ENCODE measurements around the gene MYRFL.

DNA sequence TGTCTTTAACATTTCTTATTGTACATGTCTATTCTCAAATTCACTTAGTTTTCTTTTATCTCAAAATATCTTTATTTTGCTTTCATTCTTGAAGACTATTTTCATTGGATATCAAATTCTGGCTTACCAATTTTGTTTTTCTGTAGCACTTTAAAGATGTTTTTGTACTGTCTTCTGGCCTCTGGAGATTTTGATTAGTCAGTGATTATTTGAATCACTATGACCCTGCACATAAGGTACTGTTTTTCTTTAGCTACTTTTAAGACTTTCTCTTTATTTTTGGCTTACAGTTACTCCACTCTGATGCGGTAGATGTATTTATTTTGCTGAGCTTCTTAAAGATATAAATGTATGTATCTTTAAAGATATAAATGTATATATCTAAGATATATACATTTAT lies 49.6 kb downstream of the MYRFL start:
- no peak for TF ChIP-seq CTCF (conservative IDR thresholded peaks at IDR 0.05 in 1 of 2, IDR thresholded peaks at IDR 0.05 in 1 of 2; ENCODE audit: extremely low read depth in 1 of 2, insufficient read depth in 1 of 2, low read depth in 1 of 2, low read length in 2 of 2)
- no peak for TF ChIP-seq EZH2 (IDR thresholded peaks at IDR 0.05; ENCODE audit: borderline replicate concordance, low read length)
